Neuronal stem cell (in vitro differentiated cells): ENCODE data around the gene ZNF415.

Experiments
- DNase-seq: peaks from one replicate; pipeline ENCODE4 v3.0.0-alpha.2; 2013; ENCODE audit warnings: low spot score
- H2AFZ ChIP-seq: one replicate; pipeline ENCODE4 v1.6.1; 2013; ENCODE audit warnings: mild to moderate bottlenecking, low read length, inconsistent platforms
- H2AK5ac ChIP-seq: 2 replicates; pipeline ENCODE4 v1.6.1; 2013; ENCODE audit warnings: low read depth, mild to moderate bottlenecking, inconsistent platforms, low read length, moderate library complexity, mixed read lengths
- H2BK120ac ChIP-seq: 2 replicates; pipeline ENCODE4 v1.6.1; 2013; ENCODE audit warnings: low read depth, mild to moderate bottlenecking, inconsistent platforms, low read length, moderate library complexity, mixed read lengths
- H2BK12ac ChIP-seq: one replicate; pipeline ENCODE4 v1.6.1; 2013; ENCODE audit warnings: low read length, inconsistent platforms
- H2BK15ac ChIP-seq: 2 replicates; pipeline ENCODE4 v1.6.1; 2013; ENCODE audit warnings: mild to moderate bottlenecking, low read length, inconsistent platforms, mixed read lengths
- H2BK5ac ChIP-seq: one replicate; pipeline ENCODE4 v1.6.1; 2013; ENCODE audit warnings: inconsistent platforms, mild to moderate bottlenecking, low read length, moderate library complexity
- H3K14ac ChIP-seq: one replicate; pipeline ENCODE4 v1.6.1; 2013; ENCODE audit warnings: low read length, inconsistent platforms
- H3K18ac ChIP-seq: 2 replicates; pipeline ENCODE4 v1.6.1; 2013; ENCODE audit warnings: low read length, inconsistent platforms
- H3K23ac ChIP-seq: 2 replicates; pipeline ENCODE4 v1.6.1; 2013; ENCODE audit warnings: low read depth, mild to moderate bottlenecking, mixed read lengths, low read length, inconsistent platforms; ENCODE audit not compliant: poor library complexity
- H3K27ac ChIP-seq: replicated peaks from 3 replicates; pipeline ENCODE4 v1.5.1; 2013; ENCODE audit warnings: low read length, inconsistent platforms
- H3K27me3 ChIP-seq, 3 experiments: 2 replicates each; pipeline ENCODE4 v1.6.1; 2013; ENCODE audit warnings: low read length in 3 of 3, mild to moderate bottlenecking in 2 of 3, inconsistent platforms in 1 of 3, low read depth in 1 of 3, mixed read lengths in 1 of 3, moderate library complexity in 1 of 3; ENCODE audit not compliant: control insufficient read depth in 3 of 3, insufficient read depth in 3 of 3
- H3K36me3 ChIP-seq, 2 donors: replicated peaks in 1 of 2; 2 replicates each; pipeline ENCODE4 v1.6.1; 2013; ENCODE audit warnings: low read length in 2 of 2; ENCODE audit not compliant: control insufficient read depth in 2 of 2, insufficient read depth in 2 of 2
- H3K4ac ChIP-seq: 2 replicates; pipeline ENCODE4 v1.6.1; 2013; ENCODE audit warnings: inconsistent platforms, mild to moderate bottlenecking, low read length, moderate library complexity
- H3K4me1 ChIP-seq, 2 donors: 1 replicate in 1 of 2; 2 replicates in 1 of 2; pipeline ENCODE4 v1.6.1; 2013; ENCODE audit warnings: low read length in 2 of 2, low read depth in 1 of 2; ENCODE audit not compliant: control insufficient read depth in 2 of 2, insufficient read depth in 1 of 2
- H3K4me2 ChIP-seq: one replicate; pipeline ENCODE4 v1.6.1; 2013; ENCODE audit warnings: mild to moderate bottlenecking, low read length, inconsistent platforms; ENCODE audit not compliant: insufficient read depth, poor library complexity, severe bottlenecking
- H3K4me3 ChIP-seq, 2 donors: 2 replicates each; pipeline ENCODE4 v1.5.1; 2013; ENCODE audit warnings: low read length in 2 of 2, mild to moderate bottlenecking in 2 of 2, inconsistent platforms in 1 of 2, moderate library complexity in 1 of 2
- H3K79me1 ChIP-seq: one replicate; pipeline ENCODE4 v1.6.1; 2013; ENCODE audit warnings: low read depth, mild to moderate bottlenecking, inconsistent platforms, low read length, moderate library complexity
- H3K9ac ChIP-seq: one replicate; pipeline ENCODE4 v1.6.1; 2013; ENCODE audit warnings: mild to moderate bottlenecking, low read depth, low read length, inconsistent platforms; ENCODE audit not compliant: poor library complexity
- H3K9me3 ChIP-seq, 2 donors: replicated peaks in 1 of 2; 2 replicates each; pipeline versions ENCODE3 to v1.6.1; 2013; ENCODE audit warnings: low read length in 2 of 2, mild to moderate bottlenecking in 2 of 2, inconsistent platforms in 1 of 2, low read depth in 1 of 2, mixed read lengths in 1 of 2, moderate library complexity in 1 of 2; ENCODE audit not compliant: control insufficient read depth in 2 of 2, insufficient read depth in 1 of 2
- H4K8ac ChIP-seq: one replicate; pipeline ENCODE4 v1.6.1; 2013; ENCODE audit warnings: low read depth, mild to moderate bottlenecking, inconsistent platforms, low read length, moderate library complexity
- H4K91ac ChIP-seq: one replicate; pipeline ENCODE4 v1.6.1; 2013; ENCODE audit warnings: low read length, low read depth, mild to moderate bottlenecking, inconsistent platforms; ENCODE audit not compliant: poor library complexity
- WGBS, 2 donors: extraction: QIAGEN DNeasy Blood & Tissue Kit; methylation state at CpG; one replicate each; pipeline ENCODE4 v1.1.7; 2013; ENCODE audit warnings: missing lambda C conversion rate in 2 of 2, mixed read lengths in 1 of 2; ENCODE audit not compliant: insufficient read length in 2 of 2, insufficient replicate concordance in 1 of 2; ENCODE audit errors: extremely low coverage in 2 of 2; 5-methylcytosine and 5-hydroxymethylcytosine counted together

ZNF415 gene

GRCh38 chr19:53078668-53079067 lies 54.0 kb downstream of the ZNF415 start:
- no peak overlapping the region for H4K91ac ChIP-seq
- H3K14ac ChIP-seq, result no peak overlapping the region
- H3K23ac ChIP-seq, result no peak overlapping the region
- H3K4me3 ChIP-seq, result no peak overlapping the region
- H3K4me2 ChIP-seq, result no peak overlapping the region
- no peak overlapping the region for H2BK12ac ChIP-seq
- no peak overlapping the region for H3K9ac ChIP-seq
- no peak overlapping the region for H3K18ac ChIP-seq
- no peak for DNase-seq
- H2BK120ac ChIP-seq, result no peak overlapping the region
- H3K27me3 ChIP-seq, result no peaks in the 10 kb centered on the region
- peaks cover 0 to 64% of the 10 kb centered on the region in 2 donors for H3K9me3 ChIP-seq
- no CpG with 5 or more reads among the region's 1 CpG for WGBS, 2 donors
- H2BK15ac ChIP-seq, result no peak overlapping the region
- H3K79me1 ChIP-seq, result no peaks in the 10 kb centered on the region
- H2AK5ac ChIP-seq, result no peak overlapping the region
- H3K27ac ChIP-seq, result no peak overlapping the region
- H4K8ac ChIP-seq, result no peak overlapping the region
- no peaks in the 10 kb centered on the region for H3K4me1 ChIP-seq
- no peak overlapping the region for H3K4ac ChIP-seq
- no peak overlapping the region for H2BK5ac ChIP-seq
- peaks cover 7 to 84% of the 10 kb centered on the region in 2 donors for H3K36me3 ChIP-seq
- no peak overlapping the region for H2AFZ ChIP-seq

- peaks cover 0 to 65% of the 10 kb centered on the region in 2 donors for H3K9me3 ChIP-seq
- H2BK120ac ChIP-seq, result no peak overlapping the region
- no peak overlapping the region for H2AFZ ChIP-seq
- H3K27me3 ChIP-seq, result no peaks in the 10 kb centered on the region
- no CpG with 5 or more reads among the region's 10 CpGs for WGBS, 2 donors
- no peak overlapping the region for H2BK15ac ChIP-seq
- no peak overlapping the region for H2BK5ac ChIP-seq
- H3K23ac ChIP-seq, result no peak overlapping the region
- no peaks in the 10 kb centered on the region for H3K79me1 ChIP-seq
- H3K14ac ChIP-seq, result no peak overlapping the region
- no peak overlapping the region for H3K4me2 ChIP-seq
- H4K91ac ChIP-seq, result no peak overlapping the region
- H2BK12ac ChIP-seq, result no peak overlapping the region
- H3K27ac ChIP-seq, result no peak overlapping the region
- H4K8ac ChIP-seq, result no peak overlapping the region
- H2AK5ac ChIP-seq, result no peak overlapping the region
- no peak overlapping the region for H3K9ac ChIP-seq
- H3K4me1 ChIP-seq, result no peaks in the 10 kb centered on the region
- DNase-seq, result peak; percentile 47
- no peak overlapping the region for H3K18ac ChIP-seq
- H3K4ac ChIP-seq, result no peak overlapping the region
- no peak overlapping the region for H3K4me3 ChIP-seq
- H3K36me3 ChIP-seq, result peaks cover 13 to 84% of the 10 kb centered on the region in 2 donors
These were observed 55.7 kb downstream of the ZNF415 start for GRCh38 chr19:53076984-53077383.

- H3K9me3 ChIP-seq, result peaks cover 29 to 80% of the 10 kb centered on the region in 2 donors
- no peaks in the 10 kb centered on the region for H3K27me3 ChIP-seq
- no peak overlapping the region for H4K91ac ChIP-seq
- H3K79me1 ChIP-seq, result no peaks in the 10 kb centered on the region
- no peak overlapping the region for H2BK15ac ChIP-seq
- no peak overlapping the region for H3K27ac ChIP-seq
- H2BK120ac ChIP-seq, result no peak overlapping the region
- no peaks in the 10 kb centered on the region for H3K4me1 ChIP-seq
- H4K8ac ChIP-seq, result no peak overlapping the region
- no peak overlapping the region for H3K4me3 ChIP-seq
- H2BK5ac ChIP-seq, result no peak overlapping the region
- no peak overlapping the region for H3K18ac ChIP-seq
- no peak overlapping the region for H3K4me2 ChIP-seq
- peaks cover 36 to 86% of the 10 kb centered on the region in 2 donors for H3K36me3 ChIP-seq
- no peak overlapping the region for H3K14ac ChIP-seq
- no peak overlapping the region for H2AK5ac ChIP-seq
- WGBS, 2 donors, result no CpG with 5 or more reads among the region's 5 CpGs
- DNase-seq, result no peak
- H3K9ac ChIP-seq, result no peak overlapping the region
- H3K23ac ChIP-seq, result no peak overlapping the region
- no peak overlapping the region for H2BK12ac ChIP-seq
- no peak overlapping the region for H2AFZ ChIP-seq
- H3K4ac ChIP-seq, result no peak overlapping the region
These were observed 63.9 kb downstream of the ZNF415 start for GRCh38 chr19:53068834-53069233.

DNA sequence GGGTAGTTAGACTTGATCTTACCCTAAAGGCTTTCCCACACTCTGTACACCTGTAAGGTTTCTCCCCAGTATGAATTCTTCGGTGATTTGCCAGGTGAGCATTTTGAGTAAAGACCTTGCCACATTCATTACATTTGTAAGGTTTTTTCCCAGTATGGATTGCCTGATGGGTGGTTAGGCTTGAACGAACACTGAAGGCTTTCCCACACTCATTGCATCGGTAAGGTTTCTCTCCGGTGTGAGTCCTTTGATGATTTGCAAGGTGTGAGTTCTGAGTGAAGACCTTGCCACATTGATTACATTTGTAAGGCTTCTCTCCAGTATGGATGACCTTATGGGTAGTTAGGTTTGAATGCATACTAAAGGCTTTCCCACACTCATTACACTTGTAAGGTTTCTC lies 64.5 kb downstream of the ZNF415 start:
- WGBS, 2 donors, result no CpG with 5 or more reads among the region's 4 CpGs
- H2BK15ac ChIP-seq, result no peak overlapping the region
- no peaks in the 10 kb centered on the region for H3K27me3 ChIP-seq
- no peak overlapping the region for H2BK5ac ChIP-seq
- no peak overlapping the region for H4K8ac ChIP-seq
- H3K23ac ChIP-seq, result no peak overlapping the region
- no peak overlapping the region for H4K91ac ChIP-seq
- peaks cover 33 to 81% of the 10 kb centered on the region in 2 donors for H3K36me3 ChIP-seq
- no peak overlapping the region for H2AFZ ChIP-seq
- H3K14ac ChIP-seq, result no peak overlapping the region
- no peak overlapping the region for H2BK12ac ChIP-seq
- H3K27ac ChIP-seq, result no peak overlapping the region
- H3K4me2 ChIP-seq, result no peak overlapping the region
- H3K18ac ChIP-seq, result no peak overlapping the region
- no peak overlapping the region for H2BK120ac ChIP-seq
- H3K4me3 ChIP-seq, result no peak overlapping the region
- no peak for DNase-seq
- no peak overlapping the region for H3K9ac ChIP-seq
- H2AK5ac ChIP-seq, result no peak overlapping the region
- H3K9me3 ChIP-seq, result peaks cover 29 to 76% of the 10 kb centered on the region in 2 donors
- no peak overlapping the region for H3K4ac ChIP-seq
- no peaks in the 10 kb centered on the region for H3K4me1 ChIP-seq
- no peaks in the 10 kb centered on the region for H3K79me1 ChIP-seq
